ENCODE results near the gene SMYD3.

The SMYD3 gene

DNA sequence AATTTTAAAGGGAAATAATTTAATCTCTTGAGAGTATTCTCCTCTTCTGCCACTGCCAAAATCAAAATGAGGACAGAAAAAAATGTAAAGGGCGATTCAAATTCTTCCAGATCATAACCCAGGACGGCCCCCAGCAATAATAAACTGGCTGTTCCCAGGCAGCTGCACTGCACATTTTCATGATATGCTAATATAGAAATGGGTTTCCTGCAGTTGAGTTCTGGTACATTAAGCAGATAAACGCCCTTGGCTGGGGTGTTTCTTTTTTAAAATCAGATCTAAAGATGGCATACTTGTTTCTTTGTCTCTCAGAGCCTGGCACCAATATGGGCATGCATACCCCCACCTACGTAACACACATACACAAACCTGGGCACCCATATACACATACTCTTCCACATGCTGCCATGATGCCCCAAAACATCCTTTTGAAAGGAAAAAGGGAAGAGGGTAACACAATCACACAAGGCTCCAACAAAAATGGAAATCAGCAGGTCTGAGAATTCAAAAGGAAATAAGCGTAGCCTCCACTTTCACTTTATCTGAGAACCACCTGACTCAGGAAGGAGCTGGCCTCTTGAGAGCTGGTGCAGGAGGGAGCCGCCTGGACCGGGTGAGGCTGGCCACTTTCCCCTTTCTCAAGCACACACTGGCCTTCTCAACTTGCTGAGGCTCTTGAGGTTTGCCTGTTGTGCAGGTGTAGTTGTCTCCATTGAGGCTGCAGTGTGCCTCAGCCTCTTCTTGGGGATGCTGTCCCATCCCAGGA, 698.9 kb downstream of the SMYD3 start:
- no peak overlapping the region for H3K4me3 ChIP-seq (ENCODE audit: low read length in 2 of 2)
- no peaks in the 10 kb centered on the region for H3K36me3 ChIP-seq (ENCODE audit: control insufficient read depth in 2 of 2, insufficient read depth in 2 of 2, low read length in 2 of 2)
- H3K9me3 ChIP-seq (ENCODE audit: control insufficient read depth in 2 of 2, low read length in 2 of 2): no peaks in the 10 kb centered on the region
- peaks cover 0 to 7% of the 10 kb centered on the region in 2 donors for H3K4me1 ChIP-seq (ENCODE audit: control insufficient read depth in 2 of 2, insufficient read depth in 2 of 2, low read length in 2 of 2)
- no peak overlapping the region for H3K27ac ChIP-seq (ENCODE audit: low read depth in 2 of 2, low read length in 2 of 2)
- H3K27me3 ChIP-seq (ENCODE audit: control insufficient read depth in 2 of 2, insufficient read depth in 2 of 2, low read length in 2 of 2): no peaks in the 10 kb centered on the region
- no peak overlapping the region for H3K9ac ChIP-seq (ENCODE audit: low read depth in 1 of 2, low read length in 2 of 2)

DNA sequence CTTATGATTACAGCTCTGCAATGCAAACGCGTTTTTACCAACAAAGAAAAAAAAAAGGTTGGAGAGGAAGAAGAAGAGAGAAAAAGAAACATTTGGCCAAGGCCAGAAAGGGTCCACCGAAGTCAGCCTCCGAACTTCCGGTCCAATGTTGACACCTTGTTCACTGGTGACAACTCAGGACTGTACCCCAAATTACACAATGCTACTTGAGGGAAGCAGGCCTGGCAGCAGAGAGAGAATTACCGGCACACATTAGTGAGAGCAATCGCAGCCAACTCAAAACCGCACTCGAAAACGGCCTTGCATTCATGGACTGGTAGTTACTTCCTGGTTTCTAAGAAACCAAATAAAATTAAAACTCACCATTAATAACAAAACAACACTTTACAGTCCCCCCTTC, 699.8 kb downstream of the SMYD3 start:
- no peak overlapping the region for H3K27ac ChIP-seq (ENCODE audit: low read depth in 2 of 2, low read length in 2 of 2)
- no peaks in the 10 kb centered on the region for H3K27me3 ChIP-seq (ENCODE audit: control insufficient read depth in 2 of 2, insufficient read depth in 2 of 2, low read length in 2 of 2)
- H3K4me1 ChIP-seq (ENCODE audit: control insufficient read depth in 2 of 2, insufficient read depth in 2 of 2, low read length in 2 of 2): peaks cover 0 to 7% of the 10 kb centered on the region in 2 donors
- no peak overlapping the region for H3K9ac ChIP-seq (ENCODE audit: low read depth in 1 of 2, low read length in 2 of 2)
- H3K4me3 ChIP-seq (ENCODE audit: low read length in 2 of 2): no peak overlapping the region
- no peaks in the 10 kb centered on the region for H3K9me3 ChIP-seq (ENCODE audit: control insufficient read depth in 2 of 2, low read length in 2 of 2)
- H3K36me3 ChIP-seq (ENCODE audit: control insufficient read depth in 2 of 2, insufficient read depth in 2 of 2, low read length in 2 of 2): no peaks in the 10 kb centered on the region

DNA sequence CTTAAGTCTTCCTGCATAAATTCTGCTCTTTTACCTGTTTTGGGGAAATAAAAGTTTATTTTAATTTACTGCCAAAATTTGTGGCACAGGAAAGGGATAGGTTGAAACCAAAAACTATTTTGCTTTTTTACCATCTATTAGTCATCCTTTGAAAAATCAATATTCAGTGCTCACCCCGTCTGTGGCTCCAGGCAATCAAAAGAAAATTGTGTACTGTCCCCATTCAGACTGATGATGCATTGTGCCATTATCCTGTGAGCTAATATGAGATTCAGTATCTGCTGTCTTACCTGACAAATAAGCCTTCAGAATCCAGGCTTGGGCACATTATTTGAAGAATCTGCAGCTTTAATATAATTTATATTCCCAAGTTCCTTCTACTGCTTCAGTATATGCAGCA, 701.5 kb downstream of the SMYD3 start:
- no peak overlapping the region for H3K4me3 ChIP-seq (ENCODE audit: low read length in 2 of 2)
- no peaks in the 10 kb centered on the region for H3K27me3 ChIP-seq (ENCODE audit: control insufficient read depth in 2 of 2, insufficient read depth in 2 of 2, low read length in 2 of 2)
- no peak overlapping the region for H3K27ac ChIP-seq (ENCODE audit: low read depth in 2 of 2, low read length in 2 of 2)
- no peaks in the 10 kb centered on the region for H3K9me3 ChIP-seq (ENCODE audit: control insufficient read depth in 2 of 2, low read length in 2 of 2)
- H3K4me1 ChIP-seq (ENCODE audit: control insufficient read depth in 2 of 2, insufficient read depth in 2 of 2, low read length in 2 of 2): peaks cover 0 to 2% of the 10 kb centered on the region in 2 donors
- no peak overlapping the region for H3K9ac ChIP-seq (ENCODE audit: low read depth in 1 of 2, low read length in 2 of 2)
- no peaks in the 10 kb centered on the region for H3K36me3 ChIP-seq (ENCODE audit: control insufficient read depth in 2 of 2, insufficient read depth in 2 of 2, low read length in 2 of 2)

DNA sequence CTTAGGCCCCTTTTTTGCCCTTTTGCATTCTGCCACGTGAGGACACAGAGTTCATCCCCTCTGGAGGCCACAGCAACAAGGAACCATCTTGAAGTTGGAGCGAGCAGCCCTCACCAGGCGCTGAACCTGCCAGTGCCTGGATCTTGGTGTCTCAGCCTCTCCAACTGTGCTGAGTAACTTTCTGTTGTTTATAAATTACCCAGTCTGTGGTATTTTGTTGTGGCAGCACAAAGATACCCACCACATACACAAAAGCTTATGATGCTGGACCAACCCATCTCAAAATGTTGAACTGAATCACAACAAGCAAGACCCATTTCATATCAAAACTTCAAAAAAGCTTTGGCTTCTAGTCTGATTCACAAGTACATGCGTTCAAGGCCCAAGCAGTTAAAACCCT, 702.4 kb downstream of the SMYD3 start:
- no peaks in the 10 kb centered on the region for H3K9me3 ChIP-seq (ENCODE audit: control insufficient read depth in 2 of 2, low read length in 2 of 2)
- peaks cover 0 to 2% of the 10 kb centered on the region in 2 donors for H3K4me1 ChIP-seq (ENCODE audit: control insufficient read depth in 2 of 2, insufficient read depth in 2 of 2, low read length in 2 of 2)
- no peak overlapping the region for H3K4me3 ChIP-seq (ENCODE audit: low read length in 2 of 2)
- no peaks in the 10 kb centered on the region for H3K27me3 ChIP-seq (ENCODE audit: control insufficient read depth in 2 of 2, insufficient read depth in 2 of 2, low read length in 2 of 2)
- no peak overlapping the region for H3K27ac ChIP-seq (ENCODE audit: low read depth in 2 of 2, low read length in 2 of 2)
- no peak overlapping the region for H3K9ac ChIP-seq (ENCODE audit: low read depth in 1 of 2, low read length in 2 of 2)
- no peaks in the 10 kb centered on the region for H3K36me3 ChIP-seq (ENCODE audit: control insufficient read depth in 2 of 2, insufficient read depth in 2 of 2, low read length in 2 of 2)

DNA sequence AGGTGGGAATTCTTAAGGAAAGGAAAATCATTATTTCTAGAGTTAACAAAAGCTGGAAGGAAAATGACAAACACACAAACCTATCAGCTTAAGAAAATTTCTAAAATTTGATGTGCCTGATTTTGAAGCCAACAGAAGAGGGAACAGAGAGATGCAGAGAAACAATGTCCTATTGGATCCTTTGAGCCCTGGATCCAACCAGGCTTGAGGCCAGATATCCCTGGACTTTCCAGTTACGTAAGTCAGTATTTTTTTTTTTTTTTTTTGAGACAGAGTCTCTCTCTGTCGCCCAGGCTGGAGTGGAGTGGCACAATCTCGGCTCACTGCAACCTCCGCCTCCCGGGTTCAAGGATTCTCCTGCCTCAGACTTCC, 703.4 kb downstream of the SMYD3 start:
- Histone ChIP-seq H3K4me3 (ENCODE audit: low read length in 2 of 2) (no peak overlapping the region), H3K9ac (ENCODE audit: low read depth in 1 of 2, low read length in 2 of 2) (no peak overlapping the region), H3K27ac (ENCODE audit: low read depth in 2 of 2, low read length in 2 of 2) (no peak overlapping the region), H3K4me1 (ENCODE audit: control insufficient read depth in 2 of 2, insufficient read depth in 2 of 2, low read length in 2 of 2) (peaks cover 0 to 2% of the 10 kb centered on the region in 2 donors), H3K9me3 (ENCODE audit: control insufficient read depth in 2 of 2, low read length in 2 of 2) (no peaks in the 10 kb centered on the region), H3K27me3 (ENCODE audit: control insufficient read depth in 2 of 2, insufficient read depth in 2 of 2, low read length in 2 of 2) (no peaks in the 10 kb centered on the region), H3K36me3 (ENCODE audit: control insufficient read depth in 2 of 2, insufficient read depth in 2 of 2, low read length in 2 of 2) (no peaks in the 10 kb centered on the region)

DNA sequence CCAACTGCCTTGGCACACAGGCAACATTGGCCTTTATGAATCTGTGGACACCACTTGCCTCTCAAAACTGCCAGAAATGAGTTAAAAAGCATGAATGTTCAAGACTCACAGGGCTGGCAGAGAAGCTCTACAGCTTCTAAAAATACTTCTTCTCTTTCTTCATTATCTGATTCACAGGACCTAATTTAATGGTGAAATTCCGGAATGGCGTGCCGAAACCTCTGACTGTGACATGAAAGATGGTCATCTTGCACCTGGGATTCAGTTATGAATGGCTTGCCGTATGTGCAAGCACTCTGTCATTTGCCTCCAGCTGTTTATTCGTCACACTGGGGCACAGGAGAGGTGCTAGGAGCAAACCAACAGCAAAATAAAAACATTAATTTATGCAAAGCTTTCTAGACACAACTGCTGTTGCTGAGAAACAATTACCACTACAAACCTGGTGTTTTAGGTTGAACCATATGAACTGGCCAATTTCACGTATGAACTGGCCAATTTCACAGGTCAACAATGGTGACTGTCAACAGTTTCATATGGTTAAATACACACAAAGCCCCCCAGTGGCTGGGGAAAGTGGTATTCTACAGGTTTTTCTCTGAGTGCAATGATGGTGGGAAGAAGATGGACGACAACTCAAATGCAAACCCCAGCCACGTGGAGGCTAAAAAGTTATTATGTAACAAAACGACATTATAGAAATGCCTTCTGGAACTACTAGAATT, 704.0 kb downstream of the SMYD3 start:
- Histone ChIP-seq H3K9ac (ENCODE audit: low read depth in 1 of 2, low read length in 2 of 2) (no peak overlapping the region), H3K27me3 (ENCODE audit: control insufficient read depth in 2 of 2, insufficient read depth in 2 of 2, low read length in 2 of 2) (no peaks in the 10 kb centered on the region), H3K4me1 (ENCODE audit: control insufficient read depth in 2 of 2, insufficient read depth in 2 of 2, low read length in 2 of 2) (peaks cover 0 to 2% of the 10 kb centered on the region in 2 donors), H3K27ac (ENCODE audit: low read depth in 2 of 2, low read length in 2 of 2) (no peak overlapping the region), H3K4me3 (ENCODE audit: low read length in 2 of 2) (no peak overlapping the region), H3K9me3 (ENCODE audit: control insufficient read depth in 2 of 2, low read length in 2 of 2) (no peaks in the 10 kb centered on the region), H3K36me3 (ENCODE audit: control insufficient read depth in 2 of 2, insufficient read depth in 2 of 2, low read length in 2 of 2) (no peaks in the 10 kb centered on the region)

DNA sequence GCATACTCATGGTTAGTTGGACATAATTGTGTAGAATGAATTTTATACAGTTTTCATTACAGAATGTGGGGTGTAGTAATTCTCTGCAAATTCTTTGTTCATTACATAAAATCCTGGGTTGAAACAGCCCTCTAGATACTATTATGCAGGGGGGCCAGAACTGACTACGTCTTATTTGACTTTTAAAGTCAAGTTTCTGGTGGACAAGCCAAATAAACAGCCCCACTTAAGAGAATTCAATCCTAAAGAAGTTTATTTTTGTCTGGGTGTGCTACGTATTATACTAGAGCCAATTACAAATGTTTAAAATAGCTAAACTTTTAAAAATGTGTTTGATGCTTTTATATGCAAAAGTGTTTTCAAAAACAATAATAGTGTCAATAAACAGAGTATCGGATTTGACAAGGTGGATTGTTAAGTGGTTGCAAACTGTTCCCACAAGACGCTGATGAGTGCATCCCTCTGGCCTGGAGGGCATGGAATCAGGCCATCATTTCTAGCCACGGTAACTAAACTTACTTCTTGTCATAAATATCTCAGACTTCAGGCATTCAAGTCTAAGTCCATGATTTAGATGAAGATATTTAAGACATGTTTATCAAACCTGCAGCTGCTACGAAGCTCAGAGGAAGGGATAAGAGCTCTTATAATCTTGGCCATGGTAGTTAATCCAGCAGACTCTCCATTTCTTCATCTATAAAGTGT, 706.0 kb downstream of the SMYD3 start:
- H3K9me3 ChIP-seq (ENCODE audit: control insufficient read depth in 2 of 2, low read length in 2 of 2): no peaks in the 10 kb centered on the region
- H3K27ac ChIP-seq (ENCODE audit: low read depth in 2 of 2, low read length in 2 of 2): no peak overlapping the region
- no peaks in the 10 kb centered on the region for H3K4me1 ChIP-seq (ENCODE audit: control insufficient read depth in 2 of 2, insufficient read depth in 2 of 2, low read length in 2 of 2)

DNA sequence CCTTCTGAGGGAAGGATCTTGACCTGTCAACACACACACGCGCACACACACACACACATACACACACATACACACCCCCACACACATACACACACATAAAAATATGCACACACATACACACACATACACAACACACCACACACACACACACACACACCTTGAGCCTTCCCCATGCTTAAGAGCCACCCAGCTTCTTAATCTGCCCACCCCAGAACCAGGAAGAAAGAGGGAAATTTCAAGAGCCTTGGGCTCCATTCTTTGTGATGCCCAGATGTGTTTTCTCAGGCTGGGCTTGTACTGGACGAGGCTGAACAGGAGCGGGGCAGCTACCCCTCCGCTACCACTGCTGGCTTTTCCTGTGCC, 708.7 kb downstream of the SMYD3 start:
- Histone ChIP-seq H3K9me3 (ENCODE audit: control insufficient read depth in 2 of 2, low read length in 2 of 2) (no peaks in the 10 kb centered on the region), H3K9ac (ENCODE audit: low read depth in 1 of 2, low read length in 2 of 2) (no peak overlapping the region), H3K36me3 (ENCODE audit: control insufficient read depth in 2 of 2, insufficient read depth in 2 of 2, low read length in 2 of 2) (no peaks in the 10 kb centered on the region), H3K27me3 (ENCODE audit: control insufficient read depth in 2 of 2, insufficient read depth in 2 of 2, low read length in 2 of 2) (no peaks in the 10 kb centered on the region), H3K4me3 (ENCODE audit: low read length in 2 of 2) (no peak overlapping the region), H3K27ac (ENCODE audit: low read depth in 2 of 2, low read length in 2 of 2) (no peak overlapping the region), H3K4me1 (ENCODE audit: control insufficient read depth in 2 of 2, insufficient read depth in 2 of 2, low read length in 2 of 2) (no peaks in the 10 kb centered on the region)

More for the DNA sequence above, 706.0 kb downstream of the SMYD3 start:
- no peak overlapping the region for H3K4me3 ChIP-seq (ENCODE audit: low read length in 2 of 2)
- H3K9ac ChIP-seq (ENCODE audit: low read depth in 1 of 2, low read length in 2 of 2): no peak overlapping the region
- no peaks in the 10 kb centered on the region for H3K27me3 ChIP-seq (ENCODE audit: control insufficient read depth in 2 of 2, insufficient read depth in 2 of 2, low read length in 2 of 2)
- H3K36me3 ChIP-seq (ENCODE audit: control insufficient read depth in 2 of 2, insufficient read depth in 2 of 2, low read length in 2 of 2): no peaks in the 10 kb centered on the region

DNA sequence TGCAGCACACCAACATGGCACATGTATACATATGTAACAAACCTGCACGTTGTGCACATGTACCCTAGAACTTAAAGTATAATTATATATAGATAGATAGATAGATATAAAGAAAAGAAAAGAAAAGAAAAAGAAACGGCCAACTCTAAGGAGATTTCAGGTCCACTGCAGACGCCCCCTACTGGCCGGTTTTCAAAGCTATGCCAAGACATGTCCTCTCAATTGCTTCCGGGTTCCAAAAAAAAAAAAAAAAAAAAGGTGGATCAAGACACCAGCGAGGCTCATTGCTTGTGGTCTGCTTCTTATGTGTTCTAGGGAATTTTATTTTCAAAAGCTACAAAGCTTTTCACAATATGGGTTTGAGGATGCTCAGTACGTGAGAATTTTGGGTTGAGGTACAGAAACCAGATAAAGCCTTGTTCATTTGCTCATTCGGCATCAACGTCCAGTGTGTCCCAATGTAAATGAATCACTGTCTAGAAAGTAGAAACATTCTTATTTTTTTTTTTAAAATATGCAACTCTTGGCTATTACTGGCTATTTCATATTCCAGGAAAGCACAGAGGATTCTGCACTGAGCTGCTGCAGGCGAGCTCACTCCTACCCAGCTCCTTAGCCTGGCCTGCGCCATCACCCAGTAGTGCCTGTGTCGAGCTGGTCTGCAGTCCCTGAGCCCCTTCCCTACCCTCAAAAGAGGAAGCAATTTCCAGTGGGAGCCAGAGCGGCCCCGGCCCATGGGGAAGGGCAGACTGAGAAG, 709.3 kb downstream of the SMYD3 start:
- no peak overlapping the region for H3K27ac ChIP-seq (ENCODE audit: low read depth in 2 of 2, low read length in 2 of 2)
- H3K9ac ChIP-seq (ENCODE audit: low read depth in 1 of 2, low read length in 2 of 2): no peak overlapping the region
- no peak overlapping the region for H3K4me3 ChIP-seq (ENCODE audit: low read length in 2 of 2)
- H3K36me3 ChIP-seq (ENCODE audit: control insufficient read depth in 2 of 2, insufficient read depth in 2 of 2, low read length in 2 of 2): no peaks in the 10 kb centered on the region
- no peaks in the 10 kb centered on the region for H3K4me1 ChIP-seq (ENCODE audit: control insufficient read depth in 2 of 2, insufficient read depth in 2 of 2, low read length in 2 of 2)
- no peaks in the 10 kb centered on the region for H3K27me3 ChIP-seq (ENCODE audit: control insufficient read depth in 2 of 2, insufficient read depth in 2 of 2, low read length in 2 of 2)
- no peaks in the 10 kb centered on the region for H3K9me3 ChIP-seq (ENCODE audit: control insufficient read depth in 2 of 2, low read length in 2 of 2)

Data from mucosa of rectum (tissue), 2 donors.